ENCODE measurements around the gene FUS.
A peak's percentile ranks its signal among the peaks of the same experiment; 100 is the strongest.

FUS gene

DNA sequence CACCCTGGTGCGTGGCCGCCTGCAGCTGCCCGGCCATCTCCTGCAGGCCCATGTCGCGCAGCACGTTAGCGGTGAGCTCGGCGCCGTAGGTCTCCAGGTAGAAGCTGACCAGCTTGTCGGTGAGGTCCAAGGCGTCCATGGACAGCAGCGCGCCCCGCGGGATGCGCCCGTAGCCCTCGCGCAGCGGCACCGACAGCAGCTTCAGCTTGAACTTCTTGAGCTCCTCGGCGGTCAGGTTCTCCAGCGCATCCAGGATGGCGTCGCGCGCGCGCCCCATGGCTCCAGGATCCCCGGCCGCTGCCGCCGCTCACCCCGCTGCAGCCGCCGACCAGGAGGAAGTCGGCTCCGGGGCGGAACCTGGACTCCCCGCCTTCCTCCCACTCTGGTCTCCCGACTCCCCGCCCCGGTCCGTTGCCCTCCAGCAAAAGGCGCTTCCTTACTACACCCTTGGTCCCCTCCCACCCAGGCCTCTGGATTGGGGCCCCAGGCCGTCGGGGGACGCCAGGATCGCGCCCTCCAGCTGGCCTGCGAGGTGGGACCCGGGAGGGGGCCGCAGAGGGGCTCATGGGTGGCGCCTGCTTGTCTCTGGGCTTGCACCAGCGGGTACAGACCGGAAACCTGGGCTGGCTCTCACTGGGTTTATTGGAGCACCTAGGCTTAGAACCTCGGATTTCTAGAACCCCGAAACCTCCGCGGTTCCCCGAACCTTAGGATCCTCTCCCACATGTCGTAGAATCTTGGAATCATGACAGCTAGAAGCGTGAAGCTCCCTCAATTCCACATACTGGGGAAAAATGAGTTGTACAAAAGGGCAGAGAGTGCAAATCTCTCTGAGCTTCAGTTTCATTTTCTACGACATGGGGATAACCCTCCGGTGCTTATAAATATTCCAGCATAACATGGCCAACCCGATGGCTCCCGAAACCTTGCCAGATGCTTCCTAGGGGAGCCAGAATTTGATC lies 22.8 kb downstream of the FUS start, which contains the start of gene PYCARD:
TSS of gene PYCARD (minus strand) at position 347 of the 962 bp plus-strand sequence. CDS start at position 277, 70 bp downstream.
- peak in 2 of 3 donors; percentile 18 to 20 for DNase-seq
- Histone ChIP-seq H3K36me3 (ENCODE audit: control insufficient read depth, insufficient read depth, low read length) (no peaks in the 10 kb centered on the region), H3K4me1 (ENCODE audit: control insufficient read depth, insufficient read depth, low read length, poor library complexity, severe bottlenecking) (peaks cover 34% of the 10 kb centered on the region), H3K27ac (ENCODE audit: insufficient read depth, low read length, poor library complexity, severe bottlenecking) (peak within 1 kb of the TSS; percentile 53), H3K9me3 (ENCODE audit: control insufficient read depth, low read length) (no peaks in the 10 kb centered on the region), H3K4me3 (ENCODE audit: insufficient read depth, low read depth, low read length, poor library complexity, severe bottlenecking) (peak within 1 kb of the TSS; percentile 87), H3K27me3 (replicated peaks; ENCODE audit: control insufficient read depth, insufficient read depth, low read length, poor library complexity, severe bottlenecking) (no peaks in the 10 kb centered on the region)

DNA sequence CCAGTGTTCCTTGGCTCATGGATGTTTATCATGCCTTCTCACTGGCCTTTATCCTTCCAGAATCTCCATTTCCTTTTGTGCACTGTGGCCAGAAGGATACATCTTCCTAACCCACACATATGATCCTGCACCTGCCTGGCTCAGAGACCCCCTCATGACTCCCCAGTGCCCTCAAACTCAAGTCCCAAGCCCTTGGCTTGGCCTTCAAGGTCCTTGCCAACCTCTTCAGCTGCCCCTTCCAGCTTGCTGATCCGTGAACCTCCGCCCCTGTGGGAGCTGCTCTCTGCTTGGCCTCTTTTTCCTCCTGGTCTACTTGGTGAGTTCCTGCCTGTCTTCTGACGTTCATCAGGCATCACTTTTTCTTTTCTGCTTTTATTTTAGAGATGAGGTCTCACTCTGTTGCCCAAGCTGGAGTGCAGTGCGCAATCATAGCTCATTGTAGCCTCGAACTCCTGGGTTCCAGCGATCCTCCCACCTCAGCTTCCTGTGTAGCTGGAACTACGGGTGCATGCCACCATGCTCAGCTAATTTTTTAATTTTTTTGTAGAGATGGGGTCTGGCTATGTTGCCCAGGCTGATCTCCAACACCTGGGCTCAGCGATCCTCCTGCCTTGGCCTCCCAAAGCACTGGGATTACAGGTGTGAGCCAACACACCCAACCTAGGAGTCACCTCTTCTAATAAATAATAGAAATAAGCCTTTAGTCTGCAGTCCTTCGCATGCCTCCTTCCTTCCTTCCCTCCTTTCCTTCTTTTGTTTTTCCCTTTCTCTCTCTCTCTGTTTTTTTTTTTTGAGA lies 25.1 kb downstream of the FUS start:
- Histone ChIP-seq H3K36me3 (ENCODE audit: control insufficient read depth, insufficient read depth, low read length) (no peaks in the 10 kb centered on the region), H3K4me3 (ENCODE audit: insufficient read depth, low read depth, low read length, poor library complexity, severe bottlenecking) (no peak overlapping the region), H3K4me1 (ENCODE audit: control insufficient read depth, insufficient read depth, low read length, poor library complexity, severe bottlenecking) (peaks cover 26% of the 10 kb centered on the region), H3K27ac (ENCODE audit: insufficient read depth, low read length, poor library complexity, severe bottlenecking) (no peak overlapping the region), H3K27me3 (replicated peaks; ENCODE audit: control insufficient read depth, insufficient read depth, low read length, poor library complexity, severe bottlenecking) (no peaks in the 10 kb centered on the region), H3K9me3 (ENCODE audit: control insufficient read depth, low read length) (no peaks in the 10 kb centered on the region)
- DNase-seq: no peak

DNA sequence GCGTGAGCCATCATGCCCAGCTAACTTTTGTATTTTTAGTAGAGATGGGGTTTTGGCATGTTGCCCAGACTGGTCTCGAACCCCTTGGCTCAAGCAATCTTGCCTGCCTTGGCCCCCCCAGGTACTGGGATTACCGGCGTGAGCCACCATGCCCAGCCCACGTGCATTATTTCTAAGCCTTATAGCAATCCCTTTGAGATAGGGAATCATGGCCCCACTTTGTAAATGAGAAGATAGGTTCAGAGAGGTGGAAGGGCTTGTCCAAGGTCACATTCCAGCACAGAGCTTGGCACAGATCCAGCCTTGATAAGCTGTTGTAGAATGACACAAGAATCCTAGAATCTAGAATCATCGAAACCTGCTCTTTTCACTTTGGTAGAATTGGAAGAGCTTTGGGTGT lies 26.8 kb downstream of the FUS start:
- Histone ChIP-seq H3K4me3 (ENCODE audit: insufficient read depth, low read depth, low read length, poor library complexity, severe bottlenecking) (no peak overlapping the region), H3K27me3 (replicated peaks; ENCODE audit: control insufficient read depth, insufficient read depth, low read length, poor library complexity, severe bottlenecking) (no peaks in the 10 kb centered on the region), H3K4me1 (ENCODE audit: control insufficient read depth, insufficient read depth, low read length, poor library complexity, severe bottlenecking) (peaks cover 9% of the 10 kb centered on the region), H3K27ac (ENCODE audit: insufficient read depth, low read length, poor library complexity, severe bottlenecking) (no peak overlapping the region), H3K36me3 (ENCODE audit: control insufficient read depth, insufficient read depth, low read length) (no peaks in the 10 kb centered on the region), H3K9me3 (ENCODE audit: control insufficient read depth, low read length) (no peaks in the 10 kb centered on the region)
- DNase-seq: no peak

GRCh38 chr16:31213342-31213741 lies 33.4 kb downstream of the FUS start:
- peaks cover 30% of the 10 kb centered on the region for H3K27me3 ChIP-seq (replicated peaks; ENCODE audit: control insufficient read depth, insufficient read depth, low read length, poor library complexity, severe bottlenecking)
- H3K4me1 ChIP-seq (ENCODE audit: control insufficient read depth, insufficient read depth, low read length, poor library complexity, severe bottlenecking): peaks cover 26% of the 10 kb centered on the region
- no peaks in the 10 kb centered on the region for H3K36me3 ChIP-seq (ENCODE audit: control insufficient read depth, insufficient read depth, low read length)
- no peak overlapping the region for H3K27ac ChIP-seq (ENCODE audit: insufficient read depth, low read length, poor library complexity, severe bottlenecking)
- H3K4me3 ChIP-seq (ENCODE audit: insufficient read depth, low read depth, low read length, poor library complexity, severe bottlenecking): no peak overlapping the region
- DNase-seq: no peak
- H3K9me3 ChIP-seq (ENCODE audit: control insufficient read depth, low read length): no peaks in the 10 kb centered on the region

- DNase-seq: no peak
- H3K4me3 ChIP-seq (ENCODE audit: insufficient read depth, low read depth, low read length, poor library complexity, severe bottlenecking): peak within 1 kb of the TSS; percentile 48
- peaks cover 30% of the 10 kb centered on the region for H3K27me3 ChIP-seq (replicated peaks; ENCODE audit: control insufficient read depth, insufficient read depth, low read length, poor library complexity, severe bottlenecking)
- H3K36me3 ChIP-seq (ENCODE audit: control insufficient read depth, insufficient read depth, low read length): no peaks in the 10 kb centered on the region
- H3K27ac ChIP-seq (ENCODE audit: insufficient read depth, low read length, poor library complexity, severe bottlenecking): no peak within 1 kb of the TSS
- peaks cover 26% of the 10 kb centered on the region for H3K4me1 ChIP-seq (ENCODE audit: control insufficient read depth, insufficient read depth, low read length, poor library complexity, severe bottlenecking)
- H3K9me3 ChIP-seq (ENCODE audit: control insufficient read depth, low read length): no peaks in the 10 kb centered on the region
These were observed 34.2 kb downstream of the FUS start, which contains the start of gene TRIM72 for GRCh38 chr16:31213877-31214707. TRIM72 (plus strand) TSS chr16:31214119; CDS start chr16:31214739, 620 bp downstream.

GRCh38 chr16:31214708-31215286 lies 34.9 kb downstream of the FUS start:
- H3K9me3 ChIP-seq (ENCODE audit: control insufficient read depth, low read length): no peaks in the 10 kb centered on the region
- DNase-seq: no peak
- no peak overlapping the region for H3K27ac ChIP-seq (ENCODE audit: insufficient read depth, low read length, poor library complexity, severe bottlenecking)
- peaks cover 30% of the 10 kb centered on the region for H3K27me3 ChIP-seq (replicated peaks; ENCODE audit: control insufficient read depth, insufficient read depth, low read length, poor library complexity, severe bottlenecking)
- H3K4me1 ChIP-seq (ENCODE audit: control insufficient read depth, insufficient read depth, low read length, poor library complexity, severe bottlenecking): peaks cover 26% of the 10 kb centered on the region
- no peaks in the 10 kb centered on the region for H3K36me3 ChIP-seq (ENCODE audit: control insufficient read depth, insufficient read depth, low read length)
- peak overlapping the region; percentile 48 for H3K4me3 ChIP-seq (ENCODE audit: insufficient read depth, low read depth, low read length, poor library complexity, severe bottlenecking)

GRCh38 chr16:31215287-31216162 lies 35.6 kb downstream of the FUS start:
- Histone ChIP-seq H3K27ac (ENCODE audit: insufficient read depth, low read length, poor library complexity, severe bottlenecking) (no peak overlapping the region), H3K27me3 (replicated peaks; ENCODE audit: control insufficient read depth, insufficient read depth, low read length, poor library complexity, severe bottlenecking) (peaks cover 30% of the 10 kb centered on the region), H3K4me1 (ENCODE audit: control insufficient read depth, insufficient read depth, low read length, poor library complexity, severe bottlenecking) (peaks cover 26% of the 10 kb centered on the region), H3K9me3 (ENCODE audit: control insufficient read depth, low read length) (no peaks in the 10 kb centered on the region), H3K36me3 (ENCODE audit: control insufficient read depth, insufficient read depth, low read length) (no peaks in the 10 kb centered on the region), H3K4me3 (ENCODE audit: insufficient read depth, low read depth, low read length, poor library complexity, severe bottlenecking) (peak overlapping the region; percentile 48)
- no peak for DNase-seq

DNA sequence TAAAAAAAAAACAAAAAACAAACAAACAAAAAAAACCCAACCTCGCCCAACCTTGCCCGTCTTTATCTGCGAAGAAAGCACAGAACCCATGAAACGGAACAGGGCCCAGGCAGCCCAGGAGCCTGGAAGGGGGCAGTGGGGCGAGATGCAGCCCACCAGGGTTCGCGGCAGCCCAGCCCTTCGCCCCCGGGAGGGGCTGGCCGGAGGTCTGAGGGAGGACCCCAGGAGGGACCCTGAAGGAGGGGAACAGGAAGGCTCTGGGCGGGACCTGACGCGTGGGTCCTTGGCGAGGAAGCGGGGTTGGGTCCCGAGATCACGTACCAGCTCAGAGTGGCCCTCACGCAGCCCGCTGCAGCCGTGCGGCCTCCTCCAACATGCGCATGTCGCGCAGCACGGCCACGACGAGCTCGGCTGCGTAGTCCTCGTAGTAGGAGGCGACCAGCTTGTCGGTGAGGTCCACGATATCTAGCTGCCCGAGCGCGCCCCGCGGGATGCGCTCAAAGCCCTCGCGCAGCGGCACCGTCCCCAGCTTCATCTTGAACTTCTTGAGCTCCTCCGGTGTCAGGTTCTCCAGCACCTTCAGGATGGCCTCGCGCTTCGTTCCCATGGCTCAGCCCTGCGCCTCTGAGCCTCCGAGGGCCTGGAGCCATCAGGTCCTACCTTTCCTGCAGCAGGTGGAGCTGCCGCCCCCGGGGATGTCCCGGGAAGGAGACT lies 36.6 kb downstream of the FUS start, which contains the start of gene PYDC1:
TSS of gene PYDC1 (minus strand) at position 714 of the 714 bp plus-strand sequence. CDS start at position 607, 107 bp downstream.
- Histone ChIP-seq H3K4me1 (ENCODE audit: control insufficient read depth, insufficient read depth, low read length, poor library complexity, severe bottlenecking) (peaks cover 26% of the 10 kb centered on the region), H3K36me3 (ENCODE audit: control insufficient read depth, insufficient read depth, low read length) (no peaks in the 10 kb centered on the region), H3K9me3 (ENCODE audit: control insufficient read depth, low read length) (no peaks in the 10 kb centered on the region), H3K27ac (ENCODE audit: insufficient read depth, low read length, poor library complexity, severe bottlenecking) (no peak within 1 kb of the TSS), H3K4me3 (ENCODE audit: insufficient read depth, low read depth, low read length, poor library complexity, severe bottlenecking) (peak within 1 kb of the TSS; percentile 48), H3K27me3 (replicated peaks; ENCODE audit: control insufficient read depth, insufficient read depth, low read length, poor library complexity, severe bottlenecking) (peaks cover 30% of the 10 kb centered on the region)
- DNase-seq: no peak

Measured in effector memory CD4-positive, alpha-beta T cell (primary cell).